ENCODE results near the gene TCF7L1.
A peak's percentile ranks its signal among the peaks of the same experiment; 100 is the strongest.

Gene TCF7L1

DNA sequence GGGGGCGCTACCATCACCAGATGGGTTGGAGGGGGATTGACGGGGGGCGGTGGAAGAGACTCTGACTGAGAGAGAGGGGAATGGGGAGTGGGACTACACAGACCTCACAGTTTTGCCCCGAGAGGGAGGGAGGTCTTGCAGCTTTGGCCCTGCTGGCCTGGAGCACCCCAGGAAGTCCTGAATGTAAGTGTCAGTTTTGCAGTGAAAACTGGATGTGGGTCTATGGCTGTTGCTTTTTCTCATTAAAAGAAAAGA, 2.4 kb downstream of the TCF7L1 start:
- in situ Hi-C loops (cut with HindIII; ENCODE audit: low sequenced_read_pairs) = no loop called here
- TF ChIP-seq, protein P1, sequence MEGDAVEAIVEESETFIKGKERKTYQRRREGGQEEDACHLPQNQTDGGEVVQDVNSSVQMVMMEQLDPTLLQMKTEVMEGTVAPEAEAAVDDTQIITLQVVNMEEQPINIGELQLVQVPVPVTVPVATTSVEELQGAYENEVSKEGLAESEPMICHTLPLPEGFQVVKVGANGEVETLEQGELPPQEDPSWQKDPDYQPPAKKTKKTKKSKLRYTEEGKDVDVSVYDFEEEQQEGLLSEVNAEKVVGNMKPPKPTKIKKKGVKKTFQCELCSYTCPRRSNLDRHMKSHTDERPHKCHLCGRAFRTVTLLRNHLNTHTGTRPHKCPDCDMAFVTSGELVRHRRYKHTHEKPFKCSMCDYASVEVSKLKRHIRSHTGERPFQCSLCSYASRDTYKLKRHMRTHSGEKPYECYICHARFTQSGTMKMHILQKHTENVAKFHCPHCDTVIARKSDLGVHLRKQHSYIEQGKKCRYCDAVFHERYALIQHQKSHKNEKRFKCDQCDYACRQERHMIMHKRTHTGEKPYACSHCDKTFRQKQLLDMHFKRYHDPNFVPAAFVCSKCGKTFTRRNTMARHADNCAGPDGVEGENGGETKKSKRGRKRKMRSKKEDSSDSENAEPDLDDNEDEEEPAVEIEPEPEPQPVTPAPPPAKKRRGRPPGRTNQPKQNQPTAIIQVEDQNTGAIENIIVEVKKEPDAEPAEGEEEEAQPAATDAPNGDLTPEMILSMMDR (IDR thresholded peaks at IDR 0.05; ENCODE audit: low read depth, low read length, missing control alignments) = no peak
- peak overlapping the region; percentile 68 for H3K4me3 ChIP-seq (ENCODE audit: low read depth, low read length)
- no peak for DNase-seq (ENCODE audit: low read depth)

DNA sequence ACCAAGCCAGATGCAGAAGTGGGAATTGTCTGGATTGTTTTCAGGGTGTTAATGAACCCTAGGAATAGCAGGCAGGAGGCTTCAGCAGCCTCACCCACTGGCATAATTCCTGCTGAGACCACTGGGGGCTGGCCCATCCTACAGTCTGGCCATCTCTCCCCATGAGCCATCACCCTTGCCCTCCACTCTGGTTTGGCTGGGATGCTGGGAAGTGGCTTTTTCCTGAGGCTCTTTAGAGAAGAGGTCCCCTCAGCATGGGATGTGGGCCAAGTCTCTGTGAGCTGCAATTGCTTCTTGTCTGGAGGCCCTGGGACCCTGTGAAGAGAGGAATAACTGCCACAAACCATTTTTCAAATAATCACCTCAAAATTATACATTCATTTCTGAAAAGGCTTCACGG, 4.0 kb downstream of the TCF7L1 start:
- TF ChIP-seq, protein P1 (IDR thresholded peaks at IDR 0.05; ENCODE audit: low read depth, low read length, missing control alignments) = no peak
- no peak overlapping the region for H3K4me3 ChIP-seq (ENCODE audit: low read depth, low read length)
- no peak for DNase-seq (ENCODE audit: low read depth)
- in situ Hi-C loops (cut with HindIII; ENCODE audit: low sequenced_read_pairs) = no loop called here

DNA sequence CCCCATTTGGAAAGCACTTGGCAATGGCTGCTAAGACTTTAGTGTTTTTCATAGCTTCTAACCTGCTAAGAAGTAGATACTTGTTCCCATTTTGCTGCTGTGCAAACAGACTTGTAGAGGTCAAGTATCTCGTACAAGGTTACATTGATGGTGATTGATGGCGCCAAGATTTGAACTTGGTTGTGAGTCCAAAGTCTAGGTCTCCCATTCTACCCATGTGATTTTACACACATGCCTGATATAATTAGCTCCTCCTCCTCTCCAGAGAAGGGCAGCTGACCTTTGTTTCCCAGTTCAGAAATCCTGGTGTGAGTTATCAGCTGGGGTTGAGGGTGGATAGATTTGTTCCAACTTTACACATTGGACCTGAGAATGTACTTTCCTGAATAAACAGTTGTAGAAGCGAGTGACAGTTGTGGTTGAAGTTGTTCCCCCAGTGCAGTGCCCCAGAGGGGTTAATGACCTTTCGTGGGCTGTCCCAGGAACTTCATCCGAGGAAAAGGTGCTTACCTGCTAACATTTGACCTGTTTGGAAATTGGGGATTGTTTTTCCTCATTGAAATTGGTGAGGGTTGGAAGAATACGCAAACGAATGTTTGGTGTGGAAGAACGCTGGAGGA, 10.4 kb downstream of the TCF7L1 start:
- no peak overlapping the region for H3K4me3 ChIP-seq (ENCODE audit: low read depth, low read length)
- no peak for DNase-seq (ENCODE audit: low read depth)
- in situ Hi-C loops (cut with HindIII; ENCODE audit: low sequenced_read_pairs) = no loop called here
- TF ChIP-seq, protein P1 (IDR thresholded peaks at IDR 0.05; ENCODE audit: low read depth, low read length, missing control alignments) = no peak

DNA sequence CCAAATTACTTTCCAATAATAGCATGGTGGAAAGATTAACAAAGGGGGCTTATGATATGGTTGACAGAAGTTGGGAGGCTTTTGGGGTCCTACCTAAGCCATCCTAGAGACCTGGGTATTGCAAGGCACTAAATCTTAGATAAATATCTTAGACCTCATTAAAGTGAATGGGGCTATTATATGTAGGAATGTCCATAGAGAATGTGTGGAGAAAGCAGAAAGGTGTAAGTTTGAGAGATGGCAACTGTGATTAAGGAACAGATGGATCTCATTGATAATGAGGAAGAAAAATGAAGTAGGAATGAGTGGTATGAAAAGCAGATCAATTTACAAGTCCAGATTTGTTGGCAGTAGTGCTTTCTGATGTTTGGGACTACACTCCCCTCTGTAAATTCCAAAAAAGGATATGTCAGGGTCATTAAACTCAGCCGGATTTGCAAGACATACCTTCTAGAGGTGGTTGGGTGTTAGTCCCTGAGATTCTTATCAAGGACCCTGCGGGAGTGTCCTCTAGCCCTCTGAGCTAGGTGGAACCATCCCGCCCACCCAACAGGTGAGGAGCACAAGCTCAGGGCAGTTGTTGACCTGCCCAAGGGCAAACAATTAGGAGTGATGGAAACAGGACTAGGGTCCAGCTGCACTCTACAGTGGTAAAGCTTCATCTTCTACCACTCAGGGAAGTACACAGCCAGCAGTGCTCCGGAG, 12.1 kb downstream of the TCF7L1 start:
- DNase-seq (ENCODE audit: low read depth) = no peak
- in situ Hi-C loops (cut with HindIII; ENCODE audit: low sequenced_read_pairs) = loop anchor here (5.0 kb wide), 2 partner anchors 72 to 97 kb away; no protein-coding TSS in a partner anchor
- no peak overlapping the region for H3K4me3 ChIP-seq (ENCODE audit: low read depth, low read length)
- TF ChIP-seq, protein P1 (IDR thresholded peaks at IDR 0.05; ENCODE audit: low read depth, low read length, missing control alignments) = no peak

DNA sequence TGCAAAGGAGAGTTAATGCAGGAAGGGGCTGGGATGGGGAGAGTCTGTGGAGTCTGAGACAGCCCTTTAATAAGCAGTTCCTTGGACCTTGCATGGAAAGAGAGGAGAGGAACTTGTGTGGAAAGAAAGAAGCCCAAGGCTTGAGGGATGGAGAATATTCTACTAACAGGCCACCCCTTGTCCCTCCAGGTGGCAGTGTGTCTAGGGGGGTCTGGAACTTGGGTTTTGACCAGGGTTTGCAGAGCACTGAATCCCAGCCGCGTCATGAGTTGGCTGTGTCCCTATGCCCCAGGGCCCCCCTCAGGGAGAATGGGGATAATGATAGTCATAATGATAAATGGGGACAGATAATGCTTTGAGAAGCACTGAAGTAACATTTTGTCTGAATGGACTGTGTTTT, 15.0 kb downstream of the TCF7L1 start:
- no peak for DNase-seq (ENCODE audit: low read depth)
- TF ChIP-seq, protein P1 (IDR thresholded peaks at IDR 0.05; ENCODE audit: low read depth, low read length, missing control alignments) = no peak
- in situ Hi-C loops (cut with HindIII; ENCODE audit: low sequenced_read_pairs) = loop anchor here (5.0 kb wide), 2 partner anchors 69 to 94 kb away; no protein-coding TSS in a partner anchor
- no peak overlapping the region for H3K4me3 ChIP-seq (ENCODE audit: low read depth, low read length)

DNA sequence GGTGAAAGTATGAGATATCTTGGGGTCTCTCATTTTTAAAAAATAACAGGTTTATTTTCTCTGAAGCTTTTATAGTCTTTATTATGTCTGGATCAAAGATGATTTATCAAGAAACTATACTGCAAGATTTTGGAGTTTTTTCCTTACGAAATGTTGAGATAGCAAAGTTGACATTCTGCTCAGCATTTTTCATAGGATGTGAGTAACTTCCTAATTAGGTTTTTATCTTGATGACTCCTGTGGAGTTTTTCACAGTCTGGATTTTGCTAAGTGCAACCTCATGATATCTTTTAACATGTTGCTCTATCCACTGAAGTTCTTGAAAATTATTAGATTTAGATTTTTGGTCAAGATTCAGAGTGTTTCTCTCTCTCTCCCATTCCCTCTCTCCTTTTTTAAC, 17.8 kb downstream of the TCF7L1 start:
- no peak for DNase-seq (ENCODE audit: low read depth)
- in situ Hi-C loops (cut with HindIII; ENCODE audit: low sequenced_read_pairs) = no loop called here
- TF ChIP-seq, protein P1 (IDR thresholded peaks at IDR 0.05; ENCODE audit: low read depth, low read length, missing control alignments) = no peak
- no peak overlapping the region for H3K4me3 ChIP-seq (ENCODE audit: low read depth, low read length)

All from astrocyte of the cerebellum (primary cell).